Right cardiac atrium (tissue), 5 donors: ENCODE results near the gene FBXW11. TPM values are rescaled to one million over a fixed set of nuclear protein-coding genes. Genes with fewer than 3 reads are reported as not detected.
"Not testable (repeated sequence)": the region's sequence is repeated elsewhere in the genome, so short reads cannot be mapped to it uniquely, and the experiment has no call there.

Experiments used
- ATAC-seq, 2 donors: fragments of 200-7000 bp; cut with Tn5 transposase; one replicate each; pipeline versions ENCODE4 v1.8.0 to v1.9.1; 2020; ENCODE audit warnings: moderate library complexity in 2 of 2, mild to moderate bottlenecking in 1 of 2
- DNase-seq, 3 donors: peaks; one replicate each; pipeline ENCODE4 v3.0.0-alpha.2; 2020
- H3K27ac ChIP-seq: one replicate; pipeline ENCODE4 v1.5.1; 2013; ENCODE audit warnings: mild to moderate bottlenecking, low read length, control low read depth, moderate library complexity
- H3K27me3 ChIP-seq: one replicate; pipeline ENCODE4 v1.6.1; 2013; ENCODE audit not compliant: control insufficient read depth, insufficient read depth
- H3K4me1 ChIP-seq: one replicate; pipeline ENCODE4 v1.6.1; 2013; ENCODE audit warnings: low read length; ENCODE audit not compliant: control insufficient read depth, insufficient read depth
- H3K4me3 ChIP-seq: one replicate; pipeline ENCODE4 v1.5.1; 2013; ENCODE audit warnings: low read length, control low read depth
- H3K9me3 ChIP-seq: one replicate; pipeline ENCODE4 v1.6.1; 2013; ENCODE audit warnings: low read length; ENCODE audit not compliant: control insufficient read depth
- WGBS: extraction: QIAGEN DNeasy Blood & Tissue Kit; methylation state at CpG from one replicate; pipeline ENCODE4 v1.1.7; 2013; 5-methylcytosine and 5-hydroxymethylcytosine counted together
- intact Hi-C, 4 donors: fragments of 100-400 bp; cut with DNase I; formaldehyde crosslinking; loops; one replicate each; pipeline versions ENCODE4 v1.11.0 to v1.14.0; 2022 to 2023
- polyA plus RNA-seq: library from polyadenylated mRNA; stranded (reverse); fragments of 200-250 nt; gene quantifications from one replicate; pipeline ENCODE4 v1.2.3, GENCODE V29; 2013
- total RNA-seq, 4 donors: library from RNA; stranded (reverse); fragmentation: NEBNext Ultra II Directional; extraction: Animal tissue kit (Norgen Biotek cat#: 25700); gene quantifications; one replicate each; pipeline ENCODE4 v1.2.1, GENCODE V29; 2021
- donor health status: healthy with polysubstance abuse.
- donor health status: DM: no; HTN: yes; CAD: no.
- donor health status: DM: no; HTN: no; CAD: no.
- donor health status: DM: no; HTN: yes; CAD: no; lungs with severe emphysema.
- donor health status: DM: yes; HTN: yes; CAD: no.

FBXW11 gene
- total and polyA plus RNA-seq, 5 donors: 15.8 to 70.7 (median 65.6) TPM

- Histone ChIP-seq H3K9me3 (no peaks in the 10 kb centered on the region), H3K27me3 (no peaks in the 10 kb centered on the region), H3K4me3 (no peak overlapping the region), H3K27ac (no peak overlapping the region), H3K4me1 (peaks cover 13% of the 10 kb centered on the region)
- 16% methylated on average over 1 of the region's 1 CpG for WGBS
- intact Hi-C loops: no loop called here
- DNase-seq: no peak
- no peak for ATAC-seq
Observed at GRCh38 chr5:171954721-171955120, 51.7 kb downstream of the FBXW11 start.

GRCh38 chr5:171953860-171954701, 52.4 kb downstream of the FBXW11 start:
- intact Hi-C loops: no loop called here
- Histone ChIP-seq H3K9me3 (no peaks in the 10 kb centered on the region), H3K4me1 (peaks cover 11% of the 10 kb centered on the region), H3K4me3 (no peak overlapping the region), H3K27ac (peak overlapping the region; percentile 67), H3K27me3 (no peaks in the 10 kb centered on the region)
- no peak for DNase-seq
- peak; percentile 60 to 71 for ATAC-seq
- 60% methylated on average over 2 of the region's 2 CpGs for WGBS

- Histone ChIP-seq H3K4me3 (no peak overlapping the region), H3K9me3 (no peaks in the 10 kb centered on the region), H3K27ac (no peak overlapping the region), H3K27me3 (no peaks in the 10 kb centered on the region), H3K4me1 (peaks cover 4% of the 10 kb centered on the region)
- WGBS: 56% methylated on average over 5 of the region's 5 CpGs
- intact Hi-C loops: no loop called here
- no peak for DNase-seq
- no peak for ATAC-seq
Observed at GRCh38 chr5:171952021-171952420, 54.4 kb downstream of the FBXW11 start.

GRCh38 chr5:171951218-171951617, 55.2 kb downstream of the FBXW11 start:
- ATAC-seq (no peak), DNase-seq (no peak)
- Histone ChIP-seq H3K27me3 (no peaks in the 10 kb centered on the region), H3K9me3 (no peaks in the 10 kb centered on the region), H3K4me1 (peaks cover 2% of the 10 kb centered on the region), H3K4me3 (no peak overlapping the region), H3K27ac (no peak overlapping the region)
- intact Hi-C loops: no loop called here
- 73% methylated on average over 4 of the region's 4 CpGs for WGBS

- DNase-seq (no peak), ATAC-seq (no peak)
- Histone ChIP-seq H3K27me3 (no peaks in the 10 kb centered on the region), H3K9me3 (no peaks in the 10 kb centered on the region), H3K4me1 (peaks cover 3% of the 10 kb centered on the region), H3K4me3 (no peak overlapping the region), H3K27ac (no peak overlapping the region)
- 97% methylated on average over 3 of the region's 3 CpGs for WGBS
- intact Hi-C loops: no loop called here
Observed at GRCh38 chr5:171946000-171946781, 60.2 kb downstream of the FBXW11 start.

- no peak for DNase-seq
- WGBS: 86% methylated on average over 4 of the region's 4 CpGs
- H3K27ac ChIP-seq: no peak overlapping the region
- H3K27me3 ChIP-seq: no peaks in the 10 kb centered on the region
- peaks cover 3% of the 10 kb centered on the region for H3K4me1 ChIP-seq
- intact Hi-C loops: no loop called here
- no peaks in the 10 kb centered on the region for H3K9me3 ChIP-seq
- H3K4me3 ChIP-seq: no peak overlapping the region
- no peak for ATAC-seq
Observed at GRCh38 chr5:171945476-171945875, 61.0 kb downstream of the FBXW11 start.

- Histone ChIP-seq H3K9me3 (no peaks in the 10 kb centered on the region), H3K27me3 (no peaks in the 10 kb centered on the region), H3K27ac (no peak overlapping the region), H3K4me1 (peaks cover 3% of the 10 kb centered on the region), H3K4me3 (no peak overlapping the region)
- 82% methylated on average over 2 of the region's 2 CpGs for WGBS
- ATAC-seq (no peak), DNase-seq (no peak)
- intact Hi-C loops: no loop called here
Observed at GRCh38 chr5:171945066-171945465, 61.4 kb downstream of the FBXW11 start.

- H3K27me3 ChIP-seq, ATAC-seq, DNase-seq, intact Hi-C loops, H3K4me3 ChIP-seq, H3K4me1 ChIP-seq, H3K9me3 ChIP-seq: not testable (repeated sequence)
- WGBS: 51% methylated on average over 4 of the region's 6 CpGs
- peak overlapping the region; percentile 72 for H3K27ac ChIP-seq
Observed at GRCh38 chr5:171942112-171942516, 64.3 kb downstream of the FBXW11 start.

GRCh38 chr5:171941675-171942074, 64.8 kb downstream of the FBXW11 start:
- H3K27me3 ChIP-seq, ATAC-seq, DNase-seq, H3K9me3 ChIP-seq, intact Hi-C loops, H3K27ac ChIP-seq, H3K4me3 ChIP-seq, H3K4me1 ChIP-seq: not testable (repeated sequence)
- WGBS: 69% methylated on average over 1 of the region's 1 CpG

GRCh38 chr5:171941275-171941674, 65.2 kb downstream of the FBXW11 start:
- DNase-seq, H3K4me3 ChIP-seq, H3K4me1 ChIP-seq, H3K27me3 ChIP-seq, H3K27ac ChIP-seq, intact Hi-C loops, ATAC-seq, H3K9me3 ChIP-seq: not testable (repeated sequence)
- WGBS: 60% methylated on average over 3 of the region's 5 CpGs

- Histone ChIP-seq H3K9me3 (no peaks in the 10 kb centered on the region), H3K27ac (no peak overlapping the region), H3K4me3 (no peak overlapping the region), H3K27me3 (no peaks in the 10 kb centered on the region), H3K4me1 (peaks cover 3% of the 10 kb centered on the region)
- no peak for DNase-seq
- 96% methylated on average over 3 of the region's 3 CpGs for WGBS
- intact Hi-C loops: no loop called here
- no peak for ATAC-seq
Observed at GRCh38 chr5:171939951-171940350, 66.5 kb downstream of the FBXW11 start.
